SU-DHL-6 (cell line): ENCODE data around the gene FAM3B.

Experiments used
- H2AFZ ChIP-seq: fragments of 200-600 bp; sonication (generic); 2 replicates; pipeline ENCODE4 v1.6.1; 2014; ENCODE audit warnings: low read depth, mild to moderate bottlenecking, moderate library complexity, mixed read lengths, antibody characterized with exemption, low read length; ENCODE audit not compliant: severe bottlenecking
- H3F3A ChIP-seq: fragments of 200-600 bp; shearing (Covaris generic); 2 replicates; pipeline ENCODE4 v1.6.0; 2016; ENCODE audit warnings: antibody characterized with exemption, mild to moderate bottlenecking; ENCODE audit not compliant: insufficient read depth
- H3K27ac ChIP-seq: fragments of 200-600 bp; sonication (generic); 2 replicates; pipeline ENCODE4 v1.5.1; 2016; ENCODE audit warnings: low read depth, mild to moderate bottlenecking, low read length, moderate library complexity, mixed read lengths
- H3K27me3 ChIP-seq: fragments of 200-600 bp; sonication (generic), shearing (Covaris generic); 2 replicates; pipeline ENCODE4 v1.6.0; 2014; ENCODE audit warnings: mild to moderate bottlenecking, low read length
- H3K36me3 ChIP-seq: fragments of 200-600 bp; sonication (generic); 2 replicates; pipeline ENCODE4 v1.6.1; 2014; ENCODE audit warnings: mild to moderate bottlenecking, low read length, mixed read lengths
- H3K4me2 ChIP-seq: fragments of 300-600, 200-600 bp; shearing (Covaris generic), sonication (generic); 2 replicates; pipeline ENCODE4 v1.6.0; 2014; ENCODE audit warnings: low read length, low read depth, mild to moderate bottlenecking; ENCODE audit not compliant: poor library complexity, severe bottlenecking
- H3K4me3 ChIP-seq: fragments of 200-600 bp; sonication (generic); 2 replicates; pipeline ENCODE4 v1.5.1; 2014; ENCODE audit warnings: antibody characterized with exemption, low read length, mild to moderate bottlenecking, mixed read lengths; ENCODE audit not compliant: insufficient read depth, poor library complexity, severe bottlenecking
- H3K79me2 ChIP-seq: fragments of 200-600 bp; sonication (generic); 2 replicates; pipeline ENCODE4 v1.6.1; 2014; ENCODE audit warnings: mild to moderate bottlenecking, low read length, moderate library complexity; ENCODE audit not compliant: insufficient read depth
- H3K9ac ChIP-seq: fragments of 200-600 bp; sonication (generic); 2 replicates; pipeline ENCODE4 v1.7.0; 2014; ENCODE audit warnings: mild to moderate bottlenecking, low read length
- H3K9me2 ChIP-seq: fragments of 200-600 bp; sonication (generic); replicated peaks from 2 replicates; pipeline ENCODE4 v1.6.1; 2014; ENCODE audit warnings: low read length; ENCODE audit not compliant: insufficient read depth
- H3K9me3 ChIP-seq: fragments of 200-600 bp; sonication (generic); 2 replicates; pipeline ENCODE4 v1.6.1; 2014; ENCODE audit warnings: low read length, mixed read lengths; ENCODE audit not compliant: insufficient read depth
- H4K20me1 ChIP-seq: fragments of 200-600 bp; sonication (generic); 2 replicates; pipeline ENCODE4 v1.6.1; 2014; ENCODE audit warnings: low read depth, mild to moderate bottlenecking, antibody characterized with exemption, low read length, moderate library complexity, mixed read lengths
- CTCF ChIP-seq: fragments of 200-600 bp; sonication (generic); IDR thresholded peaks from one replicate; pipeline ENCODE4 v1.5.1; 2017; ENCODE audit warnings: antibody characterized with exemption, mild to moderate bottlenecking, low read length, moderate library complexity; ENCODE audit not compliant: insufficient read depth, poor library complexity, severe bottlenecking
- EZH2phosphoT487 ChIP-seq: fragments of 200-600 bp; sonication (generic), shearing (Covaris generic); conservative IDR thresholded peaks from 2 replicates; pipeline ENCODE4 v1.6.1; 2018; ENCODE audit warnings: mild to moderate bottlenecking, antibody characterized with exemption, low read length, moderate library complexity, mixed read lengths

The FAM3B gene

GRCh38 chr21:41403966-41404365 is 87.4 kb downstream of the FAM3B start:
- no peak overlapping the region for H3K27ac ChIP-seq
- H2AFZ ChIP-seq, result no peak overlapping the region
- H3K79me2 ChIP-seq, result no peaks in the 10 kb centered on the region
- H4K20me1 ChIP-seq, result no peaks in the 10 kb centered on the region
- no peaks in the 10 kb centered on the region for H3F3A ChIP-seq
- no peak for TF ChIP-seq EZH2phosphoT487
- TF ChIP-seq CTCF, result no peak
- no peak overlapping the region for H3K9ac ChIP-seq
- H3K9me3 ChIP-seq, result no peaks in the 10 kb centered on the region
- H3K9me2 ChIP-seq, result no peaks in the 10 kb centered on the region
- peaks cover 5% of the 10 kb centered on the region; the same call in 1 of the 2 replicates for H3K36me3 ChIP-seq
- no peaks in the 10 kb centered on the region for H3K27me3 ChIP-seq
- H3K4me2 ChIP-seq, result no peak overlapping the region
- no peak overlapping the region for H3K4me3 ChIP-seq

GRCh38 chr21:41405321-41405720 is 88.7 kb downstream of the FAM3B start:
- no peaks in the 10 kb centered on the region for H4K20me1 ChIP-seq
- H3K9me3 ChIP-seq, result no peaks in the 10 kb centered on the region
- H3K27ac ChIP-seq, result no peak overlapping the region
- H3K79me2 ChIP-seq, result no peaks in the 10 kb centered on the region
- H3K4me2 ChIP-seq, result no peak overlapping the region
- TF ChIP-seq EZH2phosphoT487 (no peak), CTCF (no peak)
- no peaks in the 10 kb centered on the region for H3F3A ChIP-seq
- no peak overlapping the region for H2AFZ ChIP-seq
- H3K9ac ChIP-seq, result no peak overlapping the region
- peaks cover 4% of the 10 kb centered on the region; the same call in 1 of the 2 replicates for H3K36me3 ChIP-seq
- no peaks in the 10 kb centered on the region for H3K9me2 ChIP-seq
- H3K27me3 ChIP-seq, result no peaks in the 10 kb centered on the region
- H3K4me3 ChIP-seq, result no peak overlapping the region

GRCh38 chr21:41406340-41406739 is 89.7 kb downstream of the FAM3B start:
- no peaks in the 10 kb centered on the region for H3K9me2 ChIP-seq

More at GRCh38 chr21:41406340-41406739, 89.7 kb downstream of the FAM3B start:
- Histone ChIP-seq H3K4me2 (no peak overlapping the region), H3K9me3 (no peaks in the 10 kb centered on the region), H3F3A (no peaks in the 10 kb centered on the region), H4K20me1 (no peaks in the 10 kb centered on the region), H3K27me3 (no peaks in the 10 kb centered on the region), H3K79me2 (no peaks in the 10 kb centered on the region), H3K4me3 (no peak overlapping the region), H3K36me3 (peaks cover 4% of the 10 kb centered on the region; the same call in 1 of the 2 replicates), H3K9ac (no peak overlapping the region), H2AFZ (no peak overlapping the region), H3K27ac (no peak overlapping the region)
- TF ChIP-seq EZH2phosphoT487 (no peak), CTCF (no peak)
